ENCODE data around the gene ZNF184.
"Not testable (repeated sequence)": the region's sequence is repeated elsewhere in the genome, so short reads cannot be mapped to it uniquely, and the experiment has no call there.

Gene ZNF184

DNA sequence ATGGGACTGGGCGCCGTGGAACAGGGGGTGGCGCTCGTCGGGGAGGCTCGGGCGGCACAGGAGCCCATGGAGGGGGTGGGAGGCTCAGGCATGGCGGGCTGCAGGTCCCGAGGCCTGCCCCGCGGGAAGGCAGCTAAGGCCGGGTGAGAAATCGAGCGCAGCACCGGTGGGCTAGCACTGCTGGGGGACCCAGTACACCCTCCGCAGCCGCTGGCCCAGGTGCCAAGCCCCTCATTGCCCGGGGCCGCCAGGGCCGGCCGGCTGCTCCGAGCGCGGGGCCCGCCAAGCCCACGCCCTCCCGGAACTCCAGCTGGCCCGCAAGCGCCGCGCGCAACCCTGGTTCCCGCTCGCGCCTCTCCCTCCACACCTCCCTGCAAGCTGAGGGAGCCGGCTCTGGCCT is 48.1 kb downstream of the ZNF184 start:
- DNase-seq (ENCODE audit: low read depth, low spot score): not testable (repeated sequence)

DNA sequence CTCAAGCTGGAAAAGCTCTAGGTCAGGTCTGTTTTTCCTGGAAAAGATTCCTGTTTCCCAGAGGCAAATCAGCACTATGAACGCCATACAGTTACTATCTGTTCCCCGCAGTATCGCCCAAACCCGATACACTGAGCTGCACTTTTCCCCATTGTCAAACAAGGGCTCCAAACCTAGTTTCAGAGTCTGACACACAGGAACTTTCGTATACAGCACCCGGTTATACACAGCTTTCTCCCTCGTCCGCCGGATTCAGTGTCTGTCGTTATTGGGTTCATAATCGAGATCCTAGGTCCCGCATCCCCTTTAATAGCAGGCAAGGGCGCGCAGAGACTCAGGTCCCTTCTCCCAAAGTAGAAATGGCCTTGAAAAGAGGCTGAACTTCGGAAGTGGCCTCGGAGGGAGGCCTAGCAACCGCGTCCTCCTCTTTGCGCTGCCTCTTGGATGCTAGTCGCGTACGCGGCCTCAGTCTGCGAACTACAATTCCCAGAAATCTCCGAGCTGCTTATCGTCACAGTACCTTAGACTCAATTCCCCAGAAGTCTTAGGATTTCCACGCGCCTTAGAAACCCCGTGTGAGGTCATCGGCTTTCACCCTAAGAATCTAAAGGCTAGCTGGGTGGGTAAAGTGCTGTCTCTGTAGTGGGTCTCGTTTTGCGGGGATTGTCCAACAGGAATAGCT is 50.1 kb downstream of the ZNF184 start:
- no peak for DNase-seq (ENCODE audit: low read depth, low spot score)

DNA sequence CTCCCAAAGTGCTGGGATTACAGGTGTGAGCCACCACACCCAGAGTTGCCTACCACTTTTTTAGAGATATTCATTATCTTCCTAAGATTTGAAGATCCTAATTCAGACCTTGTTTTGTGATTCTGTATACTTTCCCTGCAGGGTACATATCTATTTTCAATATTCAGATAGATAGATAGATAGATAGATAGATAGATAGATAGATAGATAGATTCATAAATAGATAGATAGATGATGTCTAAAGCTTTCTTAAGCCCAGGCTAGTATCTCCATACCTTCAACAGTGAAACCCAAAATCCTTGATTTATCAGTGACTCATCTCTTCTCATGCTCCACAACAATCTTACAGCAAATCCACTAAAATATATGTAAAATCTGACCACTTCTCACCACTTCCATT is 53.5 kb downstream of the ZNF184 start:
- DNase-seq (ENCODE audit: low read depth, low spot score): no peak

DNA sequence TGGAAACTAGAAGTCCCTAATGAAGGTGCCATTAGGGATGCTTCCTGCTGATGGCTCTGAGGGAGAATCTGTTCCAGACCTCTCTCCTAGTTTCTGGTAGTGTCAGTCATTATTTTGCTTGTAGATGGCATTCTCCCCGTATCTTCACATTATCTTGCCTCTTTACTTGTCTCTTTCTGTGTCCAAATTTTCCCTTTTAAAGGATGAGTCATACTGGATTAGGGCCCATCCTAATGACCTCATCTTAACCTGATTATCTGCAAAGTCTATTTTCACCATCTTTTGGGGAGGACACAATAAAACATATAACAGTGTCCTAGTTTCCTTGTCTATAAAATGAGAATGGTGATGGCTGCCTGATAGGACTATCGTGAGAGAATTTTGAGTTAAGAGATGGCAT is 57.0 kb downstream of the ZNF184 start:
- no peak for DNase-seq (ENCODE audit: low read depth, low spot score)

DNA sequence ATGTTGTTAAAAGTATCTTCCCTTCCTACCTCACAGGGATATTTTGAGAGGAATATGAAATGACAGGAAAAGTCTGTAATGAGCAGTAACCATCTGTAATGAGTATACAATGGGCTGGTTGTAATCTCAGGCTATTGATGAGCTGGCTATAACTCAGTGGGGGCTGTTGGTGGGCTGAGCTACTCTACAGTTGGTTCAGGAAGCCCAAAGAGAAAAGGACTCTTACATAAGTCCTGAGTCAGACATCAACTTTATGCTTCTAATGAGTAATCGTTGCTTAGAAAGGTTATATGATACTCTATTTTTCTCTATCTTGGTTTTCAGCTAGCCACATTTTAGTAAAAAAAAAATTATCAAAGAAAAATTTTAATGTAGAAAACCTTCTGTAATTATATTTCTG is 57.9 kb downstream of the ZNF184 start:
- DNase-seq (ENCODE audit: low read depth, low spot score): no peak

DNA sequence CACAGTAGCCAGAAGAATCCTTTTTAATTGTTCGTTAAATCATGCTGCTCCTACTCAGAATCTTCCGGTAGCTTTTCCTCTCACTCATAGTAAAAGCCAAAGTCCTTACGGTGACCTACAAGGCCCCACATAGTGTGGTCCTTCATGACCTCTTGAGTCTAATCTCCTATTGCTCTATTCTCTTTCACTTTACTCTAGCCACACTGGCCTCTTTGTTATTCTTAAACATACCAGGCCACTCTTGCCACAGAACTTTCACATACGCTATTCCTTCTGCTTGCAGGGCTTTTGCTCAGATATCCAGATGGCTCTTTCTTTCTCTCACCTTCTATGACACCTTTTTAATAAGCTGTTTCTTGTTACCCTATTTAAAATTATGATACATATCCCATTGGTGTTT is 58.6 kb downstream of the ZNF184 start:
- DNase-seq (ENCODE audit: low read depth, low spot score): no peak

DNA sequence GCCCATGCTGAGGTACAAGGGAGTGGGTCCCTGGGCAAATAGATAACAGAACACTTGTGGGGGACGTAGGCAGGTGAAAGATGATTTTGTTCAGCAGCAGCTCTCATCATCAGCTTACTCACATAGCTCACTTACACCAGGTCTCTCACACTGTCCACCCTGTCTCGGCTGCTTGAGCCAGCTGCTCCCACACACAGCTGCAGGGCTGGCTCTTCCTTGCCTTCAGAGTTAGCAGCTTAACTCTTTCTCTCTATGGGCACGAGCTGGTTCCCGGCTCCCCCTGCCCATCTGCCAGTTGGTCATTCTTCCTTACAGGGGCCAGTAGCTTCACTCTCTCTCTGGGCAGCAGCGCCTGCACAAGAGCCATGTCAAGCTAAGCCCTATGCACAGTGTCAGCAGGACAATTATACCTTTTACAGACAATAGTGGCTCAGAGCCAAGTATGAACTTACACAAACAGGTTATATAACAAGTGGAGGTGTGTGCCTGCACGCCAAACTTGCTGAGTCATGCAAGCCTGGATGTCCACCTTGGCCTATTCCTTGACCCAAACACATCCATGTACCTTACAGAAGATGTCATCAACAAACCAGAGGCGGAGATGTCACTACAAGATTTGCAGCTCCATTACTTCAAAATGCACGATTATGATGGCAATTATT is 65.6 kb downstream of the ZNF184 start:
- DNase-seq (ENCODE audit: low read depth, low spot score): no peak

DNA sequence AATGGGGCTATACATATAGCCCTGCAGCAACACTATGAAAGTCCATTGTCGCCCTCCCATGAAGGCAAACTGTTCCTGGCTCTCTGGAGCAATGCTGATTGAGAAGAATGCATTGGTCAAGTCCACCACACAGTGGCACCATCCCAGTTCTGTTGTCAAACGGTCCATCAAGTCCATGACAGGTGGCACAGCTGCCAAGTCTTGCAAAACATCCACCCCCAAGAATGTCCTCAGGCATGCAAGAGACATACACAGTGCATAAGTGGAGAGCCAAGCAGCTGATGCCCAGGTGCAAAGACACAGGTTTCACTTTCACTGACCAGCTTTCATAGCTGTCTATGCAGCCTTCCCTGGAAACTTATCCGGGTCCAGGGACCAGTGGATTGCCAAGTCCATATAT is 66.8 kb downstream of the ZNF184 start:
- DNase-seq (ENCODE audit: low read depth, low spot score): no peak

DNA sequence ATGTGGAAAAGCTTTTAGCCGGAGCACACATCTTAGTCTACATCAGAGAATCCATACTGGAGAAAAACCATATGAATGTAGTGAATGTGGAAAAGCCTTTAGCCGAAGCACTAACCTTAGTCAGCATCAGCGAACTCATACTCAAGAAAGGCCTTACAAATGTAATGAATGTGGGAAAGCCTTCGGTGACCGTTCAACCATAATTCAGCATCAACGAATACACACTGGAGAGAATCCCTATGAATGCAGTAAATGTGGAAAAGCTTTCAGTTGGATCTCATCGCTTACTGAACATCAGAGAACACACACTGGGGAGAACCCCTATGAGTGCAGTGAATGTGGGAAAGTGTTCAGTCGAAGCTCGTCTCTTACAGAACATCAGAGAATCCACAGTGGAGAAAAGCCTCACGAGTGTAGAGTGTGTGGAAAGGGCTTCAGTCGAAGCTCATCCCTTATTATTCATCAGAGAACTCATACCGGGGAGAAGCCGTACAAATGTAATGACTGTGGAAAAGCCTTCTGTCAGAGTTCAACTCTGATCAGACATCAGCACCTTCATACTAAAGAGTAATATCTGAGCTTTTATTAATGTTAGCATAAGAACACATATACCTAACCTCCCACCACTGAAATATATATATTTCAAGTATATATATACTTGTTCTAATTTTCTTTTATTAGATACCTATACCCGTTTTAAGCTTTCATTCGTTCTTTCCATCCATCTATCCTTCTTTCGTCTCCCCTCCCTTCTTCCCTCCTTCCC is 71.8 kb downstream of the ZNF184 start:
- DNase-seq (ENCODE audit: low read depth, low spot score): no peak

All from activated CD4-positive, CD25-positive, alpha-beta regulatory T cell treated with anti-CD3 and anti-CD28 coated beads, Interleukin-2, amount 50 U/mL, for 16 hours (primary cell).